K562 (cell line): Measurements from ENCODE around the gene MDM4. TPM values are rescaled to one million over a fixed set of nuclear protein-coding genes. Genes with fewer than 3 reads are reported as not detected.

Source experiments
- ATAC-seq: fragments of 200-7000 bp; cut with Tn5 transposase; 3 replicates; pipeline ENCODE4 v1.9.1; 2020; ENCODE audit warnings: moderate library complexity
- BruUV-seq: library from RNA; stranded (reverse); fragments of 400-500 nt; replicated peaks from 2 replicates; lab custom pipeline; 2021; lab: Mats Ljungman, UMichigan
- CTCF ChIA-PET: fragments of 300-600 bp; formaldehyde crosslinking; extraction: SDS; loops from one replicate; lab custom pipeline; 2021; ENCODE audit warnings: low intra/inter-chr PET ratio; lab: Yijun Ruan, JAX
- POLR2A ChIA-PET: fragments of 300-600, 350-650 bp; sonication (Branson Sonifier 250); formaldehyde crosslinking; extraction: SDS; loops from one replicate; lab custom pipeline; 2021; ENCODE audit warnings: antibody characterized with exemption, inconsistent platforms; lab: Yijun Ruan, JAX
- DNase-seq, 4 experiments: peaks; one replicate each; pipeline versions ENCODE4 v3.0.0 to v3.0.0-alpha.2; 2011 to 2018; ENCODE audit warnings: low spot score in 3 of 4, mixed read lengths in 3 of 4; ENCODE audit errors: extremely low read depth in 1 of 4
- FAIRE-seq: peaks from 2 replicates; lab custom pipeline; 2011; peaks lifted over from hg19 to GRCh38; lab: Jason Lieb, UNC
- H2AFZ ChIP-seq: 2 replicates; pipeline ENCODE4 v1.6.0; 2011; ENCODE audit warnings: low read depth, low read length, control low read depth, inconsistent platforms
- H3K27ac ChIP-seq: fragments of 200-600 bp; 3 replicates; pipeline ENCODE4 v1.8.0; 2011; ENCODE audit warnings: low read depth, mild to moderate bottlenecking, control low read depth, inconsistent platforms, low read length, moderate library complexity, mixed read lengths; ENCODE audit errors: extremely low read depth
- H3K27me3 ChIP-seq, 2 experiments: fragments of 300-600 bp in 1 of 2; 2 replicates in 1 of 2; 3 replicates in 1 of 2; pipeline versions ENCODE4 v1.6.0 to v1.8.0; 2011; ENCODE audit warnings: inconsistent platforms in 2 of 2, low read length in 2 of 2, mild to moderate bottlenecking in 1 of 2, mixed read lengths in 1 of 2, moderate library complexity in 1 of 2; ENCODE audit not compliant: control insufficient read depth in 2 of 2, insufficient read depth in 2 of 2
- H3K36me3 ChIP-seq: fragments of 300-600 bp; 3 replicates; pipeline ENCODE4 v1.8.0; 2011; ENCODE audit warnings: mild to moderate bottlenecking, low read length, inconsistent platforms; ENCODE audit not compliant: control insufficient read depth, insufficient read depth
- H3K4me1 ChIP-seq, 2 experiments: fragments of 200-600 bp in 1 of 2; replicated peaks in 1 of 2; 2 replicates in 1 of 2; 3 replicates in 1 of 2; pipeline versions ENCODE4 v1.5.1 to v1.8.0; 2011; ENCODE audit warnings: inconsistent platforms in 2 of 2, low read length in 2 of 2, mild to moderate bottlenecking in 1 of 2, mixed read lengths in 1 of 2, moderate library complexity in 1 of 2; ENCODE audit not compliant: control insufficient read depth in 2 of 2, insufficient read depth in 2 of 2
- H3K4me2 ChIP-seq: 2 replicates; pipeline ENCODE4 v1.6.1; 2011; ENCODE audit warnings: low read length, control low read depth, inconsistent platforms, mixed read lengths; ENCODE audit not compliant: insufficient read depth
- H3K4me3 ChIP-seq: fragments of 200-600 bp; sonication (generic), shearing (Covaris generic); 2 replicates; pipeline ENCODE4 v1.5.1; 2016; ENCODE audit warnings: control low read depth, inconsistent platforms
- H3K79me2 ChIP-seq: fragments of 200-600 bp; 3 replicates; pipeline ENCODE4 v1.8.0; 2011; ENCODE audit warnings: low read length, inconsistent platforms; ENCODE audit not compliant: control insufficient read depth, insufficient read depth
- H3K9ac ChIP-seq, 2 experiments: 2 replicates each; pipeline versions ENCODE4 v1.6.0 to v1.6.1; 2011; ENCODE audit warnings: low read depth in 2 of 2, low read length in 2 of 2, control low read depth in 1 of 2, inconsistent platforms in 1 of 2, mild to moderate bottlenecking in 1 of 2, mixed read lengths in 1 of 2; ENCODE audit not compliant: insufficient read depth in 1 of 2
- H3K9me1 ChIP-seq: one replicate; pipeline ENCODE4 v1.6.0; 2011; ENCODE audit warnings: inconsistent platforms, mild to moderate bottlenecking, low read length, moderate library complexity; ENCODE audit not compliant: control insufficient read depth, insufficient read depth
- H3K9me3 ChIP-seq: replicated peaks from 2 replicates; pipeline ENCODE4 v1.5.1; 2011; ENCODE audit warnings: low read depth, low read length, inconsistent platforms; ENCODE audit not compliant: control insufficient read depth, insufficient read depth
- H4K20me1 ChIP-seq: replicated peaks from 2 replicates; pipeline ENCODE4 v1.6.1; 2011; ENCODE audit warnings: low read length, inconsistent platforms, mixed read lengths; ENCODE audit not compliant: control insufficient read depth, insufficient read depth
- KDM4B ChIP-seq, 2 experiments: fragments of 450-650 bp in 1 of 2; sonication (generic) in 1 of 2; IDR thresholded peaks; 2 replicates each; pipeline ENCODE4 v1.6.1; 2016 to 2017; ENCODE audit warnings: borderline replicate concordance in 2 of 2, antibody characterized with exemption in 1 of 2, low read depth in 1 of 2, mild to moderate bottlenecking in 1 of 2
- ZBTB40 ChIP-seq, 2 experiments: fragments of 450-650 bp in 1 of 2; sonication (generic) in 1 of 2; formaldehyde crosslinking in 1 of 2; IDR thresholded peaks; 2 replicates each; pipeline versions ENCODE4 v1.7.1 to v1.9.0; 2016 to 2022; ENCODE audit warnings: inconsistent platforms in 1 of 2, mild to moderate bottlenecking in 1 of 2, missing genetic modification reagents in 1 of 2
- WGBS: fragments of 100-300 bp; shearing (Covaris generic); methylation state at CpG from one replicate; pipeline ENCODE4 v1.1.6; 2016; ENCODE audit warnings: low coverage, mixed read lengths; ENCODE audit not compliant: insufficient coverage; ENCODE audit errors: missing lambda C conversion rate; 5-methylcytosine and 5-hydroxymethylcytosine counted together
- in situ Hi-C: fragments of 300-500 bp; cut with MboI; formaldehyde crosslinking; loops from 4 replicates; pipeline ENCODE4 v1.15.0; 2018; ENCODE audit warnings: inconsistent platforms, mixed read lengths
- intact Hi-C: fragments of 100-400 bp; cut with micrococcal nuclease; formaldehyde crosslinking; loops from 2 replicates; pipeline ENCODE4 v1.14.2; 2022
- polyA plus RNA-seq, 8 experiments: library from polyadenylated mRNA; depleted of rRNA in 4 of 8; stranded (reverse) in 5 of 8; unstranded in 3 of 8; fragments of >200 nt; fragmentation: Nextera tagmentation in 2 of 8; fragmentation: Illumina TruSeq in 1 of 8; extraction: Ambion mirVana in 2 of 8; extraction: Trizol in 1 of 8; gene quantifications; 2 replicates each; pipeline versions ENCODE4 v1.2.1 to v1.2.3, GENCODE V29; 2011 to 2014; ENCODE audit warnings: inconsistent platforms in 1 of 8, missing spikeins in 1 of 8
- total RNA-seq, 7 experiments: library from RNA; depleted of rRNA in 6 of 7; stranded (reverse); fragments of >200 nt in 6 of 7; fragmentation: Illumina TruSeq in 2 of 7; extraction: Trizol in 2 of 7; gene quantifications; 2 replicates each; pipeline versions ENCODE4 v1.2.1 to v1.2.3, GENCODE V29; 2011 to 2021; ENCODE audit warnings: low replicate concordance in 1 of 7

MDM4 gene
- total and polyA plus RNA-seq, 9 of the 15 experiments (the other 6 are each of a cell fraction or from before 2014, with no cell fraction given) = 3.3 to 61.7 (median 21.2) TPM

DNA sequence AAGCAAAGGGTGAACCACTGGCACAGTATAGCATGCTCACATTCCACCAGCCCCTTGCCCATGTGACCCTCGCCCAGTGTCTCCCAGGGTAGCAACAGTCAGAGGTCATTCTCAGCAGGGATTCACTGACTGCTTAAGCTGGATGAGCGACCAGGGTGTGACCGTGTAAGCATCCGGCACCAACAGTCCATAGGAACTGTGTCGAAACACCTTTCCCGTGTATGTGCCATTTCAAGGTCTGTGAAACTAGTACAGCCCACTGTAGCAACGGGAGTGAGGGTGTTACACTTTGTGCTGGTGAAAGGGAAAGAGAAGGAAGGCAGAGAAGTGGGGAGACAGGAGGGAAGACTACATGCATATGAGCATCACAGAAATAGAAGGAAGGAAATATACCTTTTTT is 32.4 kb upstream of the MDM4 start:
- no peak for FAIRE-seq
- peaks cover 21 to 55% of the 10 kb centered on the region in 2 experiments for H3K27me3 ChIP-seq
- in situ Hi-C loops = no loop called here
- H4K20me1 ChIP-seq = no peaks in the 10 kb centered on the region
- BruUV-seq = no TSS peak
- no peak overlapping the region for H3K4me2 ChIP-seq
- 6% methylated on average over 7 of the region's 7 CpGs for WGBS
- H3K4me3 ChIP-seq = no peak overlapping the region
- POLR2A ChIA-PET = interaction anchor here (1.3 kb wide), 1 partner anchor 18 kb away, joined by 3 read pairs; no protein-coding TSS in a partner anchor
- H3K9me1 ChIP-seq = no peaks in the 10 kb centered on the region
- no peaks in the 10 kb centered on the region for H3K79me2 ChIP-seq
- TF ChIP-seq ZBTB40 (IDR thresholded peaks at IDR 0.05) (no peak), ZBTB40 (CRISPR knock-in tag; IDR thresholded peaks at IDR 0.05) (peak; percentile 21; the same call in 1 of the 2 replicates), KDM4B (IDR thresholded peaks at IDR 0.05; ENCODE audit: borderline replicate concordance in 2 of 2, low read depth in 1 of 2) (no peak)
- TF ChIP-seq, all 486 proteins: peak for 1
- H3K36me3 ChIP-seq = no peaks in the 10 kb centered on the region
- H3K27ac ChIP-seq = no peak overlapping the region
- no peak overlapping the region for H2AFZ ChIP-seq
- CTCF ChIA-PET = no interaction called here
- peaks cover 0 to 4% of the 10 kb centered on the region in 2 experiments; a peak in 2 of 5 replicates for H3K4me1 ChIP-seq
- no peaks in the 10 kb centered on the region for H3K9me3 ChIP-seq
- ATAC-seq = no peak
- intact Hi-C loops = no loop called here
- no peak overlapping the region; a peak in 1 of 4 replicates for H3K9ac ChIP-seq
- no peak for DNase-seq
